ENCODE data around the gene EIF4B. TPM values are rescaled to one million over a fixed set of nuclear protein-coding genes. Genes with fewer than 3 reads are reported as not detected.

The EIF4B gene
- polyA plus RNA-seq, 5 donors, result 400 to 558 (median 539) TPM

DNA sequence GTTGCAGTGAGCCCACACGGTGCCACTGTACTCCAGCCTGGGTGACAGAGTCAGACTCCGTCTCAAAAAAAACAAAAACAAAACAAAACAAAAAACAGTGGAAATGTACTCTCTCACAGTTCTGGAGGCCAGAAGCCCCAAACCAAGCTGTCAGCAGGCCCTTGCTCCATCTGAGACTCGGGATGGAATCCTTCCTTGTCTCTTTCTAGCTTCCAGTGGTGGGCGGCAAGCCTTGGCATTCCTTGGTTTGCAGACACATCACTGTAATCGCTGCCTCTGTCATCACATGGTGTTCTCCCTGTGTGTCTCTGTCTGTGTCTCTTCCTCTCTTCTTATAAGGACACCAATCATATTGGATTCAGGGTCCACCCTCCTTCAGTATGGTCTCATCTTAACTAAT is 50.0 kb downstream of the EIF4B start:
- no peak for DNase-seq

DNA sequence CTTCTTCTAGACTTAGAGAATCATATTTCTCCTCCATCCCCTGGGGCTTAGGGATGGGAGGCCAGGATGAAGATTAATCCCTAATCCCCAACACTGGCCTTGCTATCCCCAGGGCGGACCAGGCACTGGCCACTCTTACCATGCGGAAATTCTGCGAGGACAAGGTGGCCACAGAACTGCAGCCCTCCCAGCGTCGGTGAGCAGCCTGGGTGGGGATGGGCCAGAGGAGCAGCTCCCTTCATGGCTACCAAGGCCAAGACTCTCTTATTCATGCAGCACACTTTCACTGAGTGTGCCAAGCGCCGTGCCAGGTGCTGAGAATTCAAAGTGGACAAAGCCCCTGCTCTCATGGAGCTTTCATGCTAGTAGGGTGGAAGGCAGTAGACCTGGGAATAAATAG is 50.6 kb downstream of the EIF4B start:
- no peak for DNase-seq

DNA sequence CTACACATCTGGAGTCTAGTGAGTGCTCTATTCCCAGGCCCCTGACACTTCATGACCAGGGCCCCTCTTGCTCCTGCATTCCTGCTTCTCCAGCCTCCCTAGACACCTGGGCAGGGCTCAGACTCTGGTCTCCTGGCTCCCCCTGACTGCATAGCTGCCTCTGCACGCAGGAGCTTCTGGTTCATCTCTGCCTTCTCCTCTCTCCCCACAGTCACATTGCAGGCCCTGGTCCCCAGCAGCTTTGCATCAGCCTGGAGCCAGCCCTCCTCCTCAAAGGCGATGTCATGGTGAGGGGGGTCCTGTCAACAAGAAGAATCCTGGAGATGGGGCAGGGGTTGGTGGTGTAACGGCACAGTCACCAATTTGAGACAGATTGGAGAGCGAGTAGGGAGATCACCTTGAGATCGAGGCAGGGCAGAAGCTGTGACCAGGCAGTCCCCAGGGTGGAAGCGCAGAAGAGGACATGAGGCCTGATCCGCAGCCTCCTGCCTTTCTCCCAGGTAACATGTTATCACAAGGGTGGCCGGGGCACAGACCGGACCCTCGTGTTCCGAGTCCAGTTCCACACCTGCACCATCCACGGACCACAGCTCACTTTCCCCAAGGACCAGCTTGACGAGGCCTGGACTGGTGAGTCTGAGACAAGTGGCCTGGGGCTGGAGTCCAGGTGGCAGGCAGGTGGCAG is 51.7 kb downstream of the EIF4B start:
- DNase-seq, result no peak

DNA sequence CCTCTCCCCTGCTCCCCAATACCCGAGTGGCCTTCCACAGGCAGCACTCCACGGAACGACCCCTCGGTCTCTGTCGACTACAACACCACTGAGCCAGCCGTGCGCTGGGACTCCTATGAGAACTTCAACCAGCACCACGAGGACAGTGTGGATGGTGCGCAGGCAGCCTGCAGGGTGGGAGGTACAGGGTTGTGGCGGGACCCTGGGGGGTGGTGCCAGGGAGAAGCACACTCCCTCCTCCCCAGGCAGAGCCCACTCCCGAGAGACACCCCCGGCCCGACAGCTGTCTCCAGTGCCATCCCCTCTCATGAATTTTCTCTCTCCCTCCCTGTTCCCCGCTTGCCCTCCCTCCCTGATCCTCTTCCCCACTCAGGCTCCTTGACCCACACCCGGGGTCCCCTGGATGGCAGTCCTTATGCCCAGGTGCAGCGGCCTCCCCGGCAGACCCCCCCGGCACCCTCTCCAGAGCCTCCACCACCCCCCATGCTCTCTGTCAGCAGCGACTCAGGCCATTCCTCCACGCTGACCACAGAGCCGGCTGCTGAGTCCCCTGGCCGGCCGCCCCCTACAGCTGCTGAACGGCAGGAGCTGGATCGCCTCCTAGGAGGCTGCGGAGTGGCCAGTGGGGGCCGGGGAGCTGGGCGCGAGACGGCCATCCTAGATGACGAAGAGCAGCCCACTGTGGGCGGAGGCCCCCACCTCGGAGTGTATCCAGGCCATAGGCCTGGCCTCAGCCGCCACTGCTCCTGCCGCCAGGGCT is 52.6 kb downstream of the EIF4B start:
- DNase-seq, result no peak

DNA sequence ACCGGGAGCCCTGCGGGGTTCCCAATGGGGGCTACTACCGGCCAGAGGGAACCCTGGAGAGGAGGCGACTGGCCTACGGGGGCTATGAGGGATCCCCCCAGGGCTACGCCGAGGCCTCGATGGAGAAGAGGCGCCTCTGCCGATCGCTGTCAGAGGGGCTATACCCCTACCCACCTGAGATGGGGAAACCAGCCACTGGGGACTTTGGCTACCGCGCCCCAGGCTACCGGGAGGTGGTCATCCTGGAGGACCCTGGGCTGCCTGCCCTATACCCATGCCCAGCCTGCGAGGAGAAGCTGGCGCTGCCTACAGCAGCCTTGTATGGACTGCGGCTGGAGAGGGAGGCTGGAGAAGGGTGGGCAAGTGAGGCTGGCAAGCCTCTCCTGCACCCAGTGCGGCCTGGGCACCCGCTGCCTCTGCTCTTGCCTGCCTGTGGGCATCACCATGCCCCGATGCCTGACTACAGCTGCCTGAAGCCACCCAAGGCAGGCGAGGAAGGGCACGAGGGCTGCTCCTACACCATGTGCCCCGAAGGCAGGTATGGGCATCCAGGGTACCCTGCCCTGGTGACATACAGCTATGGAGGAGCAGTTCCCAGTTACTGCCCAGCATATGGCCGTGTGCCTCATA is 53.3 kb downstream of the EIF4B start:
- DNase-seq, result no peak

DNA sequence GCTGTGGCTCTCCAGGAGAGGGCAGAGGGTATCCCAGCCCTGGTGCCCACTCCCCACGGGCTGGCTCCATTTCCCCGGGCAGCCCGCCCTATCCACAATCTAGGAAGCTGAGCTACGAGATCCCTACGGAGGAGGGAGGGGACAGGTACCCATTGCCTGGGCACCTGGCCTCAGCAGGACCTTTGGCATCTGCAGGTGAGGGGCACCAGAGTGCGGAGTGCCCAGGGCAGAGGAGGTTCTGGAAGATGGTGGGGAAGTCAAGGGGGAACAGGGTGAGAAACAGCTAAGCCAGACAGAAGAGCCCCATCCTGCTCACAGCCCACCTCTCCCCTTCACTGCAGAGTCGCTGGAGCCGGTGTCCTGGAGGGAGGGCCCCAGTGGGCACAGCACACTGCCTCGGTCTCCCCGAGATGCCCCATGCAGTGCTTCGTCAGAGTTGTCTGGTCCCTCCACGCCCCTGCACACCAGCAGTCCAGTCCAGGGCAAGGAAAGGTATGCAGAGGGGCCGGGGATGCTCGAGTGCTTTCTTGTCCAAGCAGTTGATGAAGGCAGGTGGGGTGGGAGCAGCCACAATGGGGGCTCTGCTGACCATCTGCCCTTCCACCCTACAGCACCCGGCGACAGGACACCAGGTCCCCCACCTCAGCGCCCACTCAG is 53.9 kb downstream of the EIF4B start:
- no peak for DNase-seq

DNA sequence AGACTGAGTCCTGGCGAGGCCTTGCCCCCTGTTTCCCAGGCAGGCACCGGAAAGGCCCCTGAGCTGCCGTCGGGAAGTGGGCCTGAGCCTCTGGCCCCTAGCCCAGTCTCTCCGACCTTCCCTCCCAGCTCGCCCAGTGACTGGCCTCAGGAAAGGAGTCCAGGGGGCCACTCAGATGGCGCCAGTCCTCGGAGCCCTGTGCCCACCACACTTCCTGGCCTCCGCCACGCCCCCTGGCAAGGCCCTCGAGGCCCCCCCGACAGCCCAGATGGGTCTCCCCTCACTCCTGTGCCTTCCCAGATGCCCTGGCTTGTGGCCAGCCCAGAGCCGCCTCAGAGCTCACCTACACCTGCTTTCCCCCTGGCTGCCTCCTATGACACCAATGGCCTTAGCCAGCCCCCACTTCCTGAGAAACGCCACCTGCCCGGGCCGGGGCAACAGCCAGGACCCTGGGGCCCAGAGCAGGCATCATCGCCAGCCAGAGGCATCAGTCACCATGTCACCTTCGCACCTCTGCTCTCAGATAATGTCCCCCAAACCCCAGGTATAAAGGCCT is 54.5 kb downstream of the EIF4B start:
- no peak for DNase-seq

DNA sequence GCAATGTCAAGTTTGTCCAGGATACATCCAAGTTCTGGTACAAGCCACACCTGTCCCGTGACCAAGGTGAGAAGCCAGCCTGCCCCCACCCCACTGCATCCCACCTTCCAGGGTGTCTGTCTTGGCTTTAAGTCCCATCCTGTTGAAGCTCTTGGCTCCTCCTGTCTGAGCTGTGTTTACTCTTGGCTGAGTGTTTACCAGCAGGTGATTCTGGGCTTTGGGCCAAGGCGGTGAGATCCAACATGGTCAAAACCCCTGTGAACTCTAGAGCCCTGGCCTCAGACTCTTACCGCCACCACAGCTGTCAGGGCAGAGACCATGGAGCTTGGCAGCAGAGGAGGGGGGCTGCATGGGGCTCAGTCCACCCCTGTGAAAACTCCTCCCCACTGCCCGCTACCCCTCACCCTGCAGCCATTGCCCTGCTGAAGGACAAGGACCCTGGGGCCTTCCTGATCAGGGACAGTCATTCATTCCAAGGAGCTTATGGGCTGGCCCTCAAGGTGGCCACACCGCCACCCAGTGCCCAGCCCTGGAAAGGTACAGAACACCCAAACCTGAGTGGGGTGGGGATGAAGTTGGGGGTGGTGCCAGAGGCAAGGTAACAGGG is 55.3 kb downstream of the EIF4B start:
- no peak for DNase-seq

DNA sequence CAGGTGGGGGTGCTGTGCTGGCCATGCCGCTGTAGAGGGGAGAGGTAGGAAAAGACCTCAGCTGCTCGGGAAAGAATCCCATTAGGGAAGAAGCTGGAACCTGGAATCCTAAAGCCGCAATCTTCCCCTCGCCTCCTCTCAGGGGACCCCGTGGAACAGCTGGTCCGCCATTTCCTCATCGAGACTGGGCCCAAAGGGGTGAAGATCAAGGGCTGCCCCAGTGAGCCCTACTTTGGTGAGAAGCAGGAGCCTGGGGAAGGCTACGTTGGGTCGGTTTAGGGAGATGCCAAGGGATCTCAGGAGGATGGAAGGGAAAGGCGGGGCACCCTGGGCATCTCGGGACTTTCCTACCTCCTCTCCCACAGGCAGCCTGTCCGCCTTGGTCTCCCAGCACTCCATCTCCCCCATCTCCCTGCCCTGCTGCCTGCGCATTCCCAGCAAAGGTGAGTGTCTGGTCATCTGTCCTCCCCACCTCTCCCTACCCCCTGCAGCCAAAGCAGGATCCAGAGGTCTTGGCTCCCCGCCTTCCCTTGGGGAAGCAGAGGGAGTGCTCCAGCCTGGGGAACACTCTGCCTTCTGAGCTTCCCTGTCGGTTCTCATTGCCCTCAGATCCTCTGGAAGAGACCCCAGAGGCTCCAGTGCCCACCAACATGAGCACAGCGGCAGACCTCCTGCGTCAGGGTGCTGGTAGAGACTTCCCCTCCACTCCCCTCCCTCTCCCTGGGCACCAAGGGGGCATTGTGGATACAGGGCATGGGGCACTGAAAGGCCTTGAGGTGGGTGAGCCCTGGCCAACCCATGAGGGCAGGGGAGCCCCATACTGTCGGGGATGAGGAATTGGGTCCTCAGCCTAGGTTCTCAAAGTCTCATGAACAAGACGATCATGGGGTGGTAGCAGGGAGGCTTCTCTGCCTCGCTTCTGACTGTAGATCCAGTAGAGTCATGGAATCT is 56.0 kb downstream of the EIF4B start:
- no peak for DNase-seq

DNA sequence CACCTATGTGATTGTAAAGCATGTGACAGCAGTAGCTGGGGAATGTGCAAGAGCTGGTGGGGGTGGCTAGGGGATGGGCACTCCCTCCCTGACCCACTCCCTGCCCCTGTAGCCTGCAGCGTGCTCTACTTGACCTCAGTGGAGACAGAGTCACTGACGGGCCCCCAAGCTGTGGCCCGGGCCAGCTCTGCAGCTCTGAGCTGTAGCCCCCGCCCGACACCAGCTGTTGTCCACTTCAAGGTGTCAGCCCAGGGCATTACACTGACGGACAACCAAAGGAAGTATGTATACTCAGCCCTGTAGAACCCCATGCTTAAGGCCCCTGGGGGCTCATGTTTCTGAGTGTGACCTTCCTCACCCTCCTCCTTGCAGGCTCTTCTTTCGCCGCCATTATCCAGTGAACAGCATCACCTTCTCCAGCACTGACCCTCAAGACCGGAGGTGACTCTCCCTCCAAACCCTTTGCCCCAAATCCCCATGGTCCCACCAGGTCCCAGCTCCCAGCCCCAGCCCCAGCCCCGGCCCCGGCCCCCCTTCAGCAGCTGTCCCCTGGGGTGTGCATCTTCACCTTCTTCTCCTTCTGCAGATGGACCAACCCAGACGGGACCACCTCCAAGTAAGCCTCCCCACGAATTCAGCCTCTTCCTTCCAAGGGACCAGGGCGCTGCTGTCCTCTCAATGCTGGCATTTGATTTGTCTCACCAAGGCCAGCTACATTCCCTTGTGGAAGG is 56.9 kb downstream of the EIF4B start:
- no peak for DNase-seq

DNA sequence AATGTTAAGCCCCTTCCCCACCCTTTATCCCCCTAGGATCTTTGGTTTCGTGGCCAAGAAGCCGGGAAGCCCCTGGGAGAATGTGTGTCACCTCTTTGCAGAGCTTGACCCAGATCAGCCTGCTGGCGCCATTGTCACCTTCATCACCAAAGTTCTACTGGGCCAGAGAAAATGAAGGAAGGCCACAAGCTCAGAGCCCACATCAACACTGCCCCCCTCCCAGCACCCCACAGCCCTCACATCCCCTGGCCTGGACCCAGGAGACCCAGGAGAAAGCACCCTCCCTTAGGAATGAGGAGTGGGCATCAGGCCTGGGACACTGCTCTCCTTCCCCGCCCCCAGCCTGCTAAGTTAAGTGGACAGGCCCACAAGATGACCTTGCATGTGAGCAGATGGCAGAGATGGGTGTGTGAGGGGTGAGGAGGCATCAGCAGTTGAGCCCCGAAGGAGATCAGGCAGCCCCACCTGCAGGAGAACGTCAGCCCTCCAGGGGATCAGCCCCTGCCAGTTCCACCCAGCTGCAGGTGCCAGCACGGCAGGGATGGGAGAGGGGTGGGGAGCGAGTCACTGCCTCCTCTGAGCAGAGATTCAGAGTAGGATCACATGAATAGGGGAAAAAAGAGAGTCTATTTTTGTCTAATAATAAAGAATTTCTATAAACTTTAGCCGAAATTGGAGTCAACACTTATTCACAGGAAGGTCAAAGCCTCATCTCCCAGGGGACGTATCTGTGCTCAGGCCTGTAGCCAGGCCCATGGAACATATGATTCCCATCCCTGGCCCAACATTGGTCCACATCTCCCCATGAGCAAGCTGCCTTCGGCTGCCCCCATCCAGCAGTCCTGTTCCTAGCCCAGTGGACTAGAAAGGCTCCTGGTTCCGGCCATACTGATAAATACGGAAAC is 57.7 kb downstream of the EIF4B start:
- no peak for DNase-seq

DNA sequence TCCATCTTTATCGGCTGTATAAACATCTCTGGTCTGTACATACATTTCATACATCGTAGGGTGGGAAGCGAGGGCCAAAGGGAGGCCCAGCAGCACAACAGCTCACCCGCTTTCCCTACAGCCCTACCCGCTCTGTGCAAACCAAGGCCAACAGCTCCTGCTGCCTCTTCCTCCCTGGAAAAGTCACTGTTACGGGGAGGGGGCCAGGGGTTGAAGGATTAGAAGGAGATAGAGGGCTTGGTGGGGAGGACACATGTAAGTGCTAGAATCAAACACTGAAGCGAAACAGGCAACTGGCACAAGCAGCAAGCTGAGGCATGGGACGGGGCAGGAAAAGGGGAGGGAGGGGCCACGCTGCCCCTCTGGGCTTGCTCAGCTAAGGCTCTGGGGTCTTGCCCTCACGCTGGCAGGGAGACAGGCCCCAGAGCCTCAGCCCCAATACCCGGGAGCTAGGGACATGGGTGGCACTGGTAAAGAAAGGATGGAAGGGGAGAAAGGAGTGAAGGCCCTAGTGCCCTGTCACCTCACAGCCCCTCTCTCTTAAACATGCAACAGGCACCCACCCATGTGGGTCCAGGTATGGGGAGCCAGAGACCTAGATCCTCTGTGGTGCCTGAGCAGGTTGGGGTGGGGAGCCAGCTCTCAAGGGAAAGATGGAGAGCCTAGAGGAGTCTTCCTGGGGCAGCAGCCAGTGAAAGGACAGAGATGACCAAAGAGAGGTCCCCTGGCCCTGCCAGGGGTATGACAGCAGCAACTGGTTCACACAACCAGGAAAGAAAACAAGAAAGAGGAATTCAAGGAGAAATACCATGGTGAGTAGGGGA is 58.6 kb downstream of the EIF4B start:
- no peak for DNase-seq

DNA sequence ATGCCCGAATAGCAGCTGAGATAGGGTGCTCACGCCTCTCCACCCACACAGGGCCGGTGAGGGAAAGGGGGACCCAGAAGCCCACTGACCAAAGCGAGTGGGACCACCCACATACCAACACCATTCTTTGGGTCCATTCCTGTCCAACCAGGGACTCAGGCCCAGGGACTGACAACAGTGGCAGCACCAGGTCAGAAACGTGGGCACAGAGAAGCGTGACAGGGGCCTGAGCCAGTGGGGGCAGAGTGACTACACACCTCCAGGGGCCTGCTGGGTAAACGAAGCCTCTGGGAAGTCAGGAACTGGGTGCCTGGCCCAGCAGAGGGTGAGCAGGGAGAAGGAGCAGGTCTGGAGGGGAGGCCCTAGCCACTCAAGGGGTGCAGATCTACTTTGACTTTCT is 59.2 kb downstream of the EIF4B start:
- DNase-seq, result no peak

DNA sequence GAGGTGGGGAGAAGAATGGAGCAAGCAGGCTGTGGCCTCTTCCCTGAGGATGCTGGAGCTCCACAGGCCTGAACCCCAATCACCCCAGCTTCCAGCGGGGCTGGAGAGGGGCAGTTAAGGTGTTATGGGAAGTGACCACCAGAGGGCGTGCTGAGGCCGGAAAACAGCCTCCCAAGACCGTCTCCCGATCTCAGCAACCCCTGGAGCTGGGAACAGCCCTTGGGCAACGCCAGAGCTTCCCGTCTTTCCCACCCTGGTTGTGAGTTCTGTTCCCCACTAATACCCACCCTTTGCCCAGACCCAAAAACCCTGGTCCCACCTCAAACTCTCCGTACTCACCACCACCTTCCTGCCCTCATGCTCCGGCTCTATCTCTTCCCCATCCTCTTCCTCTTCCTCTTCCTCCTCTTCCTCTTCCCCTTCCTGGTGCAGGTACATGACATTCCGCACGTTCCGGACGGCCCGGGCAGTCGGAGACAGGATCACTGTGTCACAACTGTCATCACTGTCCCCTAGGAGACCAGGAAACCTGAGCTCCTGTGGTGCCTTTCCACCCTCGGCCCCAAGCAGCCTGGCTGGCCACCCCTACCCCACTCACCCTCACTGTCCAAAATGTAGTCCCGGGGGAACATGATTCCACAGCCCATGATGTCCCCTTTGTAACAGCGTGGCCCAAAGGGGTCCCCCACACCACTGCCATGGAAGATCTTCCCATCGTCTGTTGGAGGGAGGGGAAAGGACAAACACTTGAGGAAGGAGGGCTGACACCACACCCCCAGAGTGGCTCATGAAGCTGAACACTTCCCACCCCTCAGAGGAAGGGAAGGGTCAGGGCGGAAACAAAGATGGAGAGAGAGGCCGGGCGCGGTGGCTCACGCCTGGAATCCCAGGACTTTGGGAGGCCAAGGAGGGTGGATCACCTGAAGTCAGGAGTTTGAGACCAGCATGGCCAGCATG is 60.0 kb downstream of the EIF4B start:
- no peak for DNase-seq

DNA sequence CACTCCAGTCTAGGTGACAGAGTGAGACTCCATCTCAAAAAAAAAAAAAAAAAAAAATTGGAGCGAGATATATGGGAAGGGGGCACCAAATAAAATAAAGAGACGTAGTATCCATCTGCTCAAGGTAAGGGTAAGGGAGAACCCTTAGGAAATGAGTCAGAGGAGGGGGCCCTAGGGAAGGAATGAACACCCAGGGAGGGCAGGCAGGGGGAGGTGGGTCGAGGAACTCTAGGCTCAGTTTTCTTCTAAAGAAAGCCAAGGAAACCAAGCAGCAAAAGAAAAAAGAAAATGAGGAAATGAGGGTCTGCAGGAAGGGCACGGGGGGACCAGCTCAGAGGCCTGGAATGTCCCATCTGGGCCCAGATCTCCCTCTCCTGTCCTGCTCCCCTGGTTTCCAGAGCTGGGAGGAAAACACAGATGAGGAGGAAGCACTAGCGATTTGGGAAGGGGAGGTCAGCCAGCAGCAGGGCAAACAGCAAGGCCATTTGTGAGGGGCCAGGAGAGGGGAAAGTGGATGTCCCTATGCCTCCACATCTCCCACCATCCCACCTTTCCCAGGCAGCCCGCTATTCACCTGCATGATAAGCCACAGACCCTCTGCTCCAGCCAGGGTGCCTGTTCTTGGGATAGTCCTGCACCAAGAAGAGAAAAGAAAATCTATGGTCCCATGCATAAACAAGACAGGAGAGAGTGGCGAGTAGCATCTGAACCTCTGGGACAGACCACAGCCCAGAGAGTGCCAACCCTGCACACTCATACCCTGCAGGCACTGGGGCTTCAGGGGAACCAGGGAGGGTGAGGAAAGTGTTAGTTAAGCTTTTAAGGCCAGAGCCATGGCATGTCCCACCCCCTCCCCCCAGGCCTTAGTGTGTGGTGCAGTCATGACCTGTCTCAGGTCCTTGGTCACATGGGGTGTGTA is 61.1 kb downstream of the EIF4B start:
- no peak for DNase-seq

Data from right lung (tissue), 5 donors.